WTC11 (cell line): ENCODE data around the gene WTAP. TPM values are rescaled to one million over a fixed set of nuclear protein-coding genes. Genes with fewer than 3 reads are reported as not detected.

Experiments
- ATAC-seq: fragments of 200-7000 bp; cut with Tn5 transposase; 2 replicates; pipeline ENCODE4 v1.10.0; 2021; ENCODE audit warnings: mild to moderate bottlenecking, moderate library complexity
- CTCF ChIA-PET: fragments of 300-600 bp; sonication (Branson Sonifier 250); formaldehyde crosslinking; loops from one replicate; lab custom pipeline; 2021; ENCODE audit warnings: antibody characterized with exemption; lab: Charles Lee
- POLR2A ChIA-PET: fragments of 350-600 bp; sonication (Branson Sonifier 250); formaldehyde crosslinking; loops from one replicate; lab custom pipeline; 2021; ENCODE audit warnings: antibody characterized with exemption; lab: Charles Lee
- DNase-seq: peaks from one replicate; pipeline ENCODE4 v3.0.0; 2021; ENCODE audit warnings: low spot score
- H3K27ac Mint-ChIP-seq: 2 replicates; pipeline ENCODE4 v1.8.0; 2021; ENCODE audit warnings: mixed read lengths
- H3K27me3 Mint-ChIP-seq: 2 replicates; pipeline ENCODE4 v1.8.0; 2021; ENCODE audit warnings: low read depth, mild to moderate bottlenecking, moderate library complexity, mixed read lengths
- H3K36me3 Mint-ChIP-seq: 2 replicates; pipeline ENCODE4 v1.8.0; 2021; ENCODE audit warnings: mixed read lengths
- H3K4me1 Mint-ChIP-seq: 2 replicates; pipeline ENCODE4 v1.8.0; 2022; ENCODE audit warnings: mixed read lengths
- H3K4me3 Mint-ChIP-seq: 2 replicates; pipeline ENCODE4 v1.8.0; 2021; ENCODE audit warnings: mild to moderate bottlenecking, moderate library complexity, mixed read lengths
- H3K9me3 Mint-ChIP-seq: 2 replicates; pipeline ENCODE4 v1.8.0; 2021; ENCODE audit warnings: mixed read lengths
- AFF4 ChIP-seq: sonication (generic); formaldehyde crosslinking; IDR thresholded peaks from 2 replicates; pipeline ENCODE4 v1.8.1; 2023; ENCODE audit warnings: mild to moderate bottlenecking, missing genetic modification reagents, borderline replicate concordance
- AR ChIP-seq: fragments of 250-450 bp; sonication (Bioruptor Pico); IDR thresholded peaks from 2 replicates; pipeline ENCODE4 v1.9.0; 2021; ENCODE audit warnings: mild to moderate bottlenecking
- ARID4B ChIP-seq: sonication (generic); formaldehyde crosslinking; IDR thresholded peaks from 2 replicates; pipeline ENCODE4 v1.8.0; 2023; ENCODE audit warnings: missing genetic modification reagents, mild to moderate bottlenecking, borderline replicate concordance
- GRHL2 ChIP-seq: fragments of 250-450 bp; sonication (Bioruptor Pico); IDR thresholded peaks from 2 replicates; pipeline ENCODE4 v1.8.0; 2022; ENCODE audit warnings: mild to moderate bottlenecking, moderate library complexity; ENCODE audit not compliant: insufficient replicate concordance, severe bottlenecking
- NR2C2 ChIP-seq: sonication (generic); formaldehyde crosslinking; IDR thresholded peaks from 2 replicates; pipeline ENCODE4 v1.8.0; 2022; ENCODE audit warnings: mild to moderate bottlenecking, missing genetic modification reagents
- NR3C1 ChIP-seq: sonication (generic); formaldehyde crosslinking; conservative IDR thresholded peaks from 2 replicates; pipeline ENCODE4 v1.8.1; 2023; ENCODE audit warnings: low read depth, mild to moderate bottlenecking, missing genetic modification reagents
- TEAD1 ChIP-seq: sonication (generic); formaldehyde crosslinking; IDR thresholded peaks from 2 replicates; pipeline ENCODE4 v1.8.0; 2022; ENCODE audit warnings: mild to moderate bottlenecking, missing genetic modification reagents
- ZNF219 ChIP-seq: sonication (generic); formaldehyde crosslinking; IDR thresholded peaks from 2 replicates; pipeline ENCODE4 v1.8.0; 2023; ENCODE audit warnings: missing genetic modification reagents, mild to moderate bottlenecking, borderline replicate concordance
- total RNA-seq: library from RNA; stranded (reverse); gene quantifications from 3 replicates; pipeline ENCODE4 v1.2.3, GENCODE V29; 2021
- TF ChIP-seq, protein P1 (sequence below): sonication (generic); formaldehyde crosslinking; IDR thresholded peaks from 2 replicates; pipeline ENCODE4 v1.8.0; 2022; ENCODE audit warnings: missing genetic modification reagents
- TF ChIP-seq, protein P2 (sequence below): sonication (generic); formaldehyde crosslinking; IDR thresholded peaks from 2 replicates; pipeline ENCODE4 v1.8.1; 2023; ENCODE audit warnings: mild to moderate bottlenecking, missing genetic modification reagents, moderate library complexity
- TF ChIP-seq, protein P3 (sequence below): sonication (generic); formaldehyde crosslinking; IDR thresholded peaks from 2 replicates; pipeline ENCODE4 v1.8.0; 2022; ENCODE audit warnings: mild to moderate bottlenecking, missing genetic modification reagents

Gene WTAP
- total RNA-seq, 1 experiment from 2014 or later: 88.8 TPM

GRCh38 chr6:159754401-159754800 lies 27.1 kb downstream of the WTAP start (continued):
- TF ChIP-seq AR (CRISPR knock-in tag) (no peak), NR3C1 (CRISPR knock-in tag) (no peak)
- TF ChIP-seq, protein P1, sequence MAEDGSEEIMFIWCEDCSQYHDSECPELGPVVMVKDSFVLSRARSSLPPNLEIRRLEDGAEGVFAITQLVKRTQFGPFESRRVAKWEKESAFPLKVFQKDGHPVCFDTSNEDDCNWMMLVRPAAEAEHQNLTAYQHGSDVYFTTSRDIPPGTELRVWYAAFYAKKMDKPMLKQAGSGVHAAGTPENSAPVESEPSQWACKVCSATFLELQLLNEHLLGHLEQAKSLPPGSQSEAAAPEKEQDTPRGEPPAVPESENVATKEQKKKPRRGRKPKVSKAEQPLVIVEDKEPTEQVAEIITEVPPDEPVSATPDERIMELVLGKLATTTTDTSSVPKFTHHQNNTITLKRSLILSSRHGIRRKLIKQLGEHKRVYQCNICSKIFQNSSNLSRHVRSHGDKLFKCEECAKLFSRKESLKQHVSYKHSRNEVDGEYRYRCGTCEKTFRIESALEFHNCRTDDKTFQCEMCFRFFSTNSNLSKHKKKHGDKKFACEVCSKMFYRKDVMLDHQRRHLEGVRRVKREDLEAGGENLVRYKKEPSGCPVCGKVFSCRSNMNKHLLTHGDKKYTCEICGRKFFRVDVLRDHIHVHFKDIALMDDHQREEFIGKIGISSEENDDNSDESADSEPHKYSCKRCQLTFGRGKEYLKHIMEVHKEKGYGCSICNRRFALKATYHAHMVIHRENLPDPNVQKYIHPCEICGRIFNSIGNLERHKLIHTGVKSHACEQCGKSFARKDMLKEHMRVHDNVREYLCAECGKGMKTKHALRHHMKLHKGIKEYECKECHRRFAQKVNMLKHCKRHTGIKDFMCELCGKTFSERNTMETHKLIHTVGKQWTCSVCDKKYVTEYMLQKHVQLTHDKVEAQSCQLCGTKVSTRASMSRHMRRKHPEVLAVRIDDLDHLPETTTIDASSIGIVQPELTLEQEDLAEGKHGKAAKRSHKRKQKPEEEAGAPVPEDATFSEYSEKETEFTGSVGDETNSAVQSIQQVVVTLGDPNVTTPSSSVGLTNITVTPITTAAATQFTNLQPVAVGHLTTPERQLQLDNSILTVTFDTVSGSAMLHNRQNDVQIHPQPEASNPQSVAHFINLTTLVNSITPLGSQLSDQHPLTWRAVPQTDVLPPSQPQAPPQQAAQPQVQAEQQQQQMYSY: no peak

- peak; percentile 19 for ATAC-seq
- CTCF ChIA-PET: no interaction called here
- Mint-ChIP-seq H3K4me1 (peaks cover 12% of the 10 kb centered on the region), H3K27me3 (no peaks in the 10 kb centered on the region), H3K4me3 (no peak overlapping the region), H3K9me3 (no peaks in the 10 kb centered on the region), H3K36me3 (peaks cover 72% of the 10 kb centered on the region), H3K27ac (peak overlapping the region; percentile 67)
- DNase-seq: no peak
- POLR2A ChIA-PET: no interaction called here
- no peak for TF ChIP-seq NR2C2 (CRISPR knock-in tag)
- no peak for TF ChIP-seq AFF4 (CRISPR knock-in tag)
- TF ChIP-seq ARID4B: no peak
- TF ChIP-seq, protein P2, sequence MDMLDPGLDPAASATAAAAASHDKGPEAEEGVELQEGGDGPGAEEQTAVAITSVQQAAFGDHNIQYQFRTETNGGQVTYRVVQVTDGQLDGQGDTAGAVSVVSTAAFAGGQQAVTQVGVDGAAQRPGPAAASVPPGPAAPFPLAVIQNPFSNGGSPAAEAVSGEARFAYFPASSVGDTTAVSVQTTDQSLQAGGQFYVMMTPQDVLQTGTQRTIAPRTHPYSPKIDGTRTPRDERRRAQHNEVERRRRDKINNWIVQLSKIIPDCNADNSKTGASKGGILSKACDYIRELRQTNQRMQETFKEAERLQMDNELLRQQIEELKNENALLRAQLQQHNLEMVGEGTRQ: no peak
- TF ChIP-seq, protein P3, sequence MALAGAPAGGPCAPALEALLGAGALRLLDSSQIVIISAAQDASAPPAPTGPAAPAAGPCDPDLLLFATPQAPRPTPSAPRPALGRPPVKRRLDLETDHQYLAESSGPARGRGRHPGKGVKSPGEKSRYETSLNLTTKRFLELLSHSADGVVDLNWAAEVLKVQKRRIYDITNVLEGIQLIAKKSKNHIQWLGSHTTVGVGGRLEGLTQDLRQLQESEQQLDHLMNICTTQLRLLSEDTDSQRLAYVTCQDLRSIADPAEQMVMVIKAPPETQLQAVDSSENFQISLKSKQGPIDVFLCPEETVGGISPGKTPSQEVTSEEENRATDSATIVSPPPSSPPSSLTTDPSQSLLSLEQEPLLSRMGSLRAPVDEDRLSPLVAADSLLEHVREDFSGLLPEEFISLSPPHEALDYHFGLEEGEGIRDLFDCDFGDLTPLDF (CRISPR knock-in tag): no peak
- TF ChIP-seq ZNF219 (CRISPR knock-in tag): no peak
- no peak for TF ChIP-seq TEAD1 (CRISPR knock-in tag)
- TF ChIP-seq GRHL2 (CRISPR knock-in tag): no peak
Measured at GRCh38 chr6:159754959-159755914, 27.9 kb downstream of the WTAP start.
